GM23338 (cell line): ENCODE results near the gene UHMK1. TPM values are rescaled to one million over a fixed set of nuclear protein-coding genes. Genes with fewer than 3 reads are reported as not detected.

Experiments
- ATAC-seq: fragments of 200-7000 bp; cut with Tn5 transposase; 3 replicates; pipeline ENCODE4 v1.9.1; 2020
- DNase-seq: peaks from one replicate; pipeline ENCODE4 v3.0.0-alpha.2; 2015; ENCODE audit warnings: low spot score
- H2AFZ ChIP-seq: fragments of 200-600 bp; sonication (generic); 2 replicates; pipeline ENCODE4 v1.8.0; 2016; ENCODE audit warnings: antibody characterized with exemption, mild to moderate bottlenecking, moderate library complexity
- H3F3A ChIP-seq: fragments of 200-600 bp; sonication (generic); replicated peaks from 2 replicates; pipeline ENCODE4 v1.8.0; 2017; ENCODE audit warnings: antibody characterized with exemption, mixed run types, low read depth
- H3K27ac ChIP-seq: fragments of 200-600 bp; sonication (generic); 2 replicates; pipeline ENCODE4 v1.6.1; 2016; ENCODE audit warnings: low read depth
- H3K27me3 ChIP-seq: fragments of 200-600 bp; sonication (generic); 2 replicates; pipeline ENCODE4 v1.8.0; 2016; ENCODE audit warnings: mild to moderate bottlenecking, mixed run types, moderate library complexity; ENCODE audit not compliant: insufficient read depth
- H3K36me3 ChIP-seq: fragments of 200-600 bp; sonication (generic); 2 replicates; pipeline ENCODE4 v1.8.0; 2016; ENCODE audit warnings: mild to moderate bottlenecking; ENCODE audit not compliant: insufficient read depth
- H3K4me1 ChIP-seq: fragments of 200-600 bp; sonication (generic); 2 replicates; pipeline ENCODE4 v1.8.0; 2016; ENCODE audit warnings: mild to moderate bottlenecking, moderate library complexity; ENCODE audit not compliant: insufficient read depth
- H3K4me2 ChIP-seq: fragments of 200-600 bp; sonication (generic); 2 replicates; pipeline ENCODE4 v1.7.1; 2017; ENCODE audit warnings: mixed run types
- H3K4me3 ChIP-seq: fragments of 200-600 bp; sonication (generic); 2 replicates; pipeline ENCODE4 v1.6.1; 2016; ENCODE audit warnings: mixed run types
- H3K79me2 ChIP-seq: fragments of 200-600 bp; sonication (generic); replicated peaks from 2 replicates; pipeline ENCODE4 v1.8.0; 2017; ENCODE audit warnings: mild to moderate bottlenecking; ENCODE audit not compliant: insufficient read depth
- H3K9me2 ChIP-seq: fragments of 200-600 bp; sonication (generic); 2 replicates; pipeline ENCODE4 v1.8.0; 2017; ENCODE audit not compliant: insufficient read depth
- H4K20me1 ChIP-seq: fragments of 200-600 bp; sonication (generic); replicated peaks from 2 replicates; pipeline ENCODE4 v1.8.0; 2017; ENCODE audit warnings: mild to moderate bottlenecking; ENCODE audit not compliant: insufficient read depth
- H3K27ac Mint-ChIP-seq: 2 replicates; pipeline ENCODE4 v1.8.0; 2020; ENCODE audit warnings: inconsistent platforms, mild to moderate bottlenecking, moderate library complexity, mixed read lengths
- H3K27me3 Mint-ChIP-seq: 3 replicates; pipeline ENCODE4 v1.8.0; 2022; ENCODE audit warnings: low read depth, mild to moderate bottlenecking, moderate library complexity, mixed read lengths, inconsistent platforms; ENCODE audit not compliant: insufficient read depth, poor library complexity
- H3K36me3 Mint-ChIP-seq: 3 replicates; pipeline ENCODE4 v1.8.0; 2021; ENCODE audit warnings: low read depth, mild to moderate bottlenecking, inconsistent platforms, moderate library complexity, mixed read lengths
- H3K4me1 Mint-ChIP-seq: 3 replicates; pipeline ENCODE4 v1.8.0; 2020; ENCODE audit warnings: mild to moderate bottlenecking, inconsistent platforms, mixed read lengths
- H3K4me3 Mint-ChIP-seq: 3 replicates; pipeline ENCODE4 v1.8.0; 2021; ENCODE audit warnings: moderate library complexity, mild to moderate bottlenecking, inconsistent platforms, mixed read lengths
- H3K9me3 Mint-ChIP-seq: 3 replicates; pipeline ENCODE4 v1.8.0; 2020; ENCODE audit warnings: moderate library complexity, mild to moderate bottlenecking, inconsistent platforms, mixed read lengths
- CREB1 ChIP-seq: fragments of 250-450 bp; sonication (Bioruptor Pico); IDR thresholded peaks from 2 replicates; pipeline ENCODE4 v1.5.0; 2020; ENCODE audit warnings: low read depth, mild to moderate bottlenecking, moderate library complexity
- CTCF ChIP-seq, 2 experiments: fragments of 200-600 bp in 1 of 2; sonication (generic) in 1 of 2; conservative IDR thresholded peaks; 2 replicates each; pipeline versions ENCODE4 v1.5.1 to v1.6.1; 2016 to 2017; ENCODE audit warnings: antibody characterized with exemption in 2 of 2, low read depth in 2 of 2, mild to moderate bottlenecking in 2 of 2, moderate library complexity in 1 of 2
- EZH2 ChIP-seq: fragments of 200-600 bp; sonication (generic); IDR thresholded peaks from one replicate; pipeline ENCODE4 v1.8.0; 2017; ENCODE audit warnings: antibody characterized with exemption, mild to moderate bottlenecking, low read depth; ENCODE audit not compliant: unreplicated experiment
- EZH2phosphoT487 ChIP-seq: fragments of 200-600 bp; sonication (generic); IDR thresholded peaks from one replicate; pipeline ENCODE4 v1.8.1; 2018; ENCODE audit warnings: antibody characterized with exemption; ENCODE audit not compliant: unreplicated experiment
- JUNB ChIP-seq: IDR thresholded peaks from one replicate; pipeline ENCODE4 v1.6.1; 2016; ENCODE audit warnings: antibody characterized with exemption; ENCODE audit not compliant: unreplicated experiment
- NANOG ChIP-seq: IDR thresholded peaks from 2 replicates; pipeline ENCODE4 v1.6.1; 2016; ENCODE audit warnings: antibody characterized with exemption, borderline replicate concordance
- POLR2AphosphoS5 ChIP-seq: IDR thresholded peaks from 2 replicates; pipeline ENCODE4 v1.6.1; 2016; ENCODE audit warnings: antibody characterized with exemption, low read depth
- REST ChIP-seq: IDR thresholded peaks from one replicate; pipeline ENCODE4 v1.6.1; 2018; ENCODE audit warnings: antibody characterized with exemption; ENCODE audit not compliant: unreplicated experiment
- STAT1 ChIP-seq: IDR thresholded peaks from one replicate; pipeline ENCODE4 v1.6.1; 2016; ENCODE audit warnings: antibody characterized with exemption; ENCODE audit not compliant: unreplicated experiment
- ZNF114 ChIP-seq: fragments of 250-450 bp; sonication (Bioruptor Pico); IDR thresholded peaks from 2 replicates; pipeline ENCODE4 v1.5.0; 2020; ENCODE audit warnings: mild to moderate bottlenecking, moderate library complexity
- ZNF331 ChIP-seq: fragments of 250-450 bp; sonication (Bioruptor Pico); IDR thresholded peaks from 2 replicates; pipeline ENCODE4 v1.5.0; 2020; ENCODE audit warnings: low read depth, mild to moderate bottlenecking, moderate library complexity
- ZNF462 ChIP-seq: fragments of 250-450 bp; sonication (Bioruptor Pico); IDR thresholded peaks from 2 replicates; pipeline ENCODE4 v1.5.0; 2020; ENCODE audit warnings: mild to moderate bottlenecking, moderate library complexity
- polyA plus RNA-seq: library from polyadenylated mRNA; unstranded; fragments of >200 nt; fragmentation: Nextera tagmentation; extraction: Ambion mirVana; gene quantifications from 2 replicates; pipeline ENCODE4 v1.2.1, GENCODE V29; 2016
- total RNA-seq: library from RNA; depleted of rRNA; stranded (reverse); fragments of >200 nt; shearing (Covaris generic); gene quantifications from 2 replicates; pipeline ENCODE4 v1.2.3, GENCODE V29; 2014
- TF ChIP-seq, protein P1 (sequence below): IDR thresholded peaks from 2 replicates; pipeline ENCODE4 v1.6.1; 2016; ENCODE audit warnings: antibody characterized with exemption

UHMK1 gene
- total and polyA plus RNA-seq, 2 experiments from 2014 or later: 8.6 to 28.3 TPM

DNA sequence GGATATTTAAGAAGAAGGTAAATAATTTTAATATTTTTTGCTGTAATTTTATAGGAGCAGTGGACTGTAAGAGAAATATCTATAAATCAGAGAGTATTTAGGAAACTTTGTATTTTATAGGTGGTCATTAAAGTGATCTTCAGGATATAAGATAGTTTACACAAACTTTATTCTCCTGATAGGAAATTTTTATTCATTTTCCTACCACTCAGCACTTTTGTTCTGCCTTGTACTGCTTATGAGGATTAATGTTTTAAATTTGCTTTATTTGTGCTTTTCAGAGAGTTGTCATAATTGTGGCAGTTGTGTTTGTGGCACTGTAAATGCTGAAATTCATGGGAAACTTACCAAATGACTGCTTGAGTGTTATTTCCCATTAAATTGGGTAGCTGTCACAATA, 29.7 kb downstream of the UHMK1 start:
- Mint-ChIP-seq H3K27ac (no peak overlapping the region), H3K36me3 (peaks cover 21% of the 10 kb centered on the region; the same call in 2 of the 3 replicates), H3K4me1 (peaks cover 15% of the 10 kb centered on the region), H3K4me3 (no peak overlapping the region), H3K9me3 (no peaks in the 10 kb centered on the region), H3K27me3 (peaks cover 2% of the 10 kb centered on the region)
- H3F3A ChIP-seq: no peaks in the 10 kb centered on the region
- peaks cover 4% of the 10 kb centered on the region; the same call in 1 of the 2 replicates for H4K20me1 ChIP-seq
- ATAC-seq (no peak), DNase-seq (no peak)
- TF ChIP-seq REST (no peak), EZH2phosphoT487 (no peak), STAT1 (no peak), JUNB (no peak), ZNF462 (CRISPR knock-in tag) (no peak), EZH2 (no peak), ZNF114 (CRISPR knock-in tag) (no peak), CTCF (conservative IDR thresholded peaks at IDR 0.05; ENCODE audit: low read depth in 2 of 2) (no peak), NANOG (no peak), CREB1 (CRISPR knock-in tag) (no peak), POLR2AphosphoS5 (no peak), ZNF331 (no peak)
- TF ChIP-seq, protein P1, sequence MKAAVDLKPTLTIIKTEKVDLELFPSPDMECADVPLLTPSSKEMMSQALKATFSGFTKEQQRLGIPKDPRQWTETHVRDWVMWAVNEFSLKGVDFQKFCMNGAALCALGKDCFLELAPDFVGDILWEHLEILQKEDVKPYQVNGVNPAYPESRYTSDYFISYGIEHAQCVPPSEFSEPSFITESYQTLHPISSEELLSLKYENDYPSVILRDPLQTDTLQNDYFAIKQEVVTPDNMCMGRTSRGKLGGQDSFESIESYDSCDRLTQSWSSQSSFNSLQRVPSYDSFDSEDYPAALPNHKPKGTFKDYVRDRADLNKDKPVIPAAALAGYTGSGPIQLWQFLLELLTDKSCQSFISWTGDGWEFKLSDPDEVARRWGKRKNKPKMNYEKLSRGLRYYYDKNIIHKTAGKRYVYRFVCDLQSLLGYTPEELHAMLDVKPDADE: no peak
- H3K4me2 ChIP-seq: no peak overlapping the region
- H3K36me3 ChIP-seq: peaks cover 16% of the 10 kb centered on the region
- no peak overlapping the region for H3K27ac ChIP-seq
- H3K4me1 ChIP-seq: peaks cover 11% of the 10 kb centered on the region; the same call in 1 of the 2 replicates
- no peak overlapping the region for H3K4me3 ChIP-seq
- H3K79me2 ChIP-seq: 0 out of 2 replicates have a peak, but pooled peaks cover 3% of the 10 kb centered on the region
- no peak overlapping the region for H2AFZ ChIP-seq
- no peaks in the 10 kb centered on the region for H3K9me2 ChIP-seq
- H3K27me3 ChIP-seq: no peaks in the 10 kb centered on the region
